AG09319 (cell line): ENCODE measurements around the gene ADAMTSL1.
A peak's percentile ranks its signal among the peaks of the same experiment; 100 is the strongest.

ENCODE experiments used
- DNase-seq: peaks from one replicate; pipeline ENCODE4 v3.0.0-alpha.2; 2010; ENCODE audit warnings: low read depth; ENCODE audit errors: extremely low read depth
- TF ChIP-seq, protein P1 (sequence below): IDR thresholded peaks from 2 replicates; pipeline ENCODE4 v1.5.1; 2011; ENCODE audit warnings: low read depth, mild to moderate bottlenecking, inconsistent platforms, low read length, moderate library complexity

ADAMTSL1 gene, protein sequence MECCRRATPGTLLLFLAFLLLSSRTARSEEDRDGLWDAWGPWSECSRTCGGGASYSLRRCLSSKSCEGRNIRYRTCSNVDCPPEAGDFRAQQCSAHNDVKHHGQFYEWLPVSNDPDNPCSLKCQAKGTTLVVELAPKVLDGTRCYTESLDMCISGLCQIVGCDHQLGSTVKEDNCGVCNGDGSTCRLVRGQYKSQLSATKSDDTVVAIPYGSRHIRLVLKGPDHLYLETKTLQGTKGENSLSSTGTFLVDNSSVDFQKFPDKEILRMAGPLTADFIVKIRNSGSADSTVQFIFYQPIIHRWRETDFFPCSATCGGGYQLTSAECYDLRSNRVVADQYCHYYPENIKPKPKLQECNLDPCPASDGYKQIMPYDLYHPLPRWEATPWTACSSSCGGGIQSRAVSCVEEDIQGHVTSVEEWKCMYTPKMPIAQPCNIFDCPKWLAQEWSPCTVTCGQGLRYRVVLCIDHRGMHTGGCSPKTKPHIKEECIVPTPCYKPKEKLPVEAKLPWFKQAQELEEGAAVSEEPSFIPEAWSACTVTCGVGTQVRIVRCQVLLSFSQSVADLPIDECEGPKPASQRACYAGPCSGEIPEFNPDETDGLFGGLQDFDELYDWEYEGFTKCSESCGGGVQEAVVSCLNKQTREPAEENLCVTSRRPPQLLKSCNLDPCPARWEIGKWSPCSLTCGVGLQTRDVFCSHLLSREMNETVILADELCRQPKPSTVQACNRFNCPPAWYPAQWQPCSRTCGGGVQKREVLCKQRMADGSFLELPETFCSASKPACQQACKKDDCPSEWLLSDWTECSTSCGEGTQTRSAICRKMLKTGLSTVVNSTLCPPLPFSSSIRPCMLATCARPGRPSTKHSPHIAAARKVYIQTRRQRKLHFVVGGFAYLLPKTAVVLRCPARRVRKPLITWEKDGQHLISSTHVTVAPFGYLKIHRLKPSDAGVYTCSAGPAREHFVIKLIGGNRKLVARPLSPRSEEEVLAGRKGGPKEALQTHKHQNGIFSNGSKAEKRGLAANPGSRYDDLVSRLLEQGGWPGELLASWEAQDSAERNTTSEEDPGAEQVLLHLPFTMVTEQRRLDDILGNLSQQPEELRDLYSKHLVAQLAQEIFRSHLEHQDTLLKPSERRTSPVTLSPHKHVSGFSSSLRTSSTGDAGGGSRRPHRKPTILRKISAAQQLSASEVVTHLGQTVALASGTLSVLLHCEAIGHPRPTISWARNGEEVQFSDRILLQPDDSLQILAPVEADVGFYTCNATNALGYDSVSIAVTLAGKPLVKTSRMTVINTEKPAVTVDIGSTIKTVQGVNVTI (N-terminal part only)

GRCh38 chr9:18473652-18474279, at the start of gene ADAMTSL1:
Gene ADAMTSL1, plus strand, starts transcription at chr9:18474153. Its CDS starts 80 bp downstream, at chr9:18474233.
- DNase-seq, result peak; percentile 66
- TF ChIP-seq, protein P1, sequence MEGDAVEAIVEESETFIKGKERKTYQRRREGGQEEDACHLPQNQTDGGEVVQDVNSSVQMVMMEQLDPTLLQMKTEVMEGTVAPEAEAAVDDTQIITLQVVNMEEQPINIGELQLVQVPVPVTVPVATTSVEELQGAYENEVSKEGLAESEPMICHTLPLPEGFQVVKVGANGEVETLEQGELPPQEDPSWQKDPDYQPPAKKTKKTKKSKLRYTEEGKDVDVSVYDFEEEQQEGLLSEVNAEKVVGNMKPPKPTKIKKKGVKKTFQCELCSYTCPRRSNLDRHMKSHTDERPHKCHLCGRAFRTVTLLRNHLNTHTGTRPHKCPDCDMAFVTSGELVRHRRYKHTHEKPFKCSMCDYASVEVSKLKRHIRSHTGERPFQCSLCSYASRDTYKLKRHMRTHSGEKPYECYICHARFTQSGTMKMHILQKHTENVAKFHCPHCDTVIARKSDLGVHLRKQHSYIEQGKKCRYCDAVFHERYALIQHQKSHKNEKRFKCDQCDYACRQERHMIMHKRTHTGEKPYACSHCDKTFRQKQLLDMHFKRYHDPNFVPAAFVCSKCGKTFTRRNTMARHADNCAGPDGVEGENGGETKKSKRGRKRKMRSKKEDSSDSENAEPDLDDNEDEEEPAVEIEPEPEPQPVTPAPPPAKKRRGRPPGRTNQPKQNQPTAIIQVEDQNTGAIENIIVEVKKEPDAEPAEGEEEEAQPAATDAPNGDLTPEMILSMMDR, result no peak

DNA sequence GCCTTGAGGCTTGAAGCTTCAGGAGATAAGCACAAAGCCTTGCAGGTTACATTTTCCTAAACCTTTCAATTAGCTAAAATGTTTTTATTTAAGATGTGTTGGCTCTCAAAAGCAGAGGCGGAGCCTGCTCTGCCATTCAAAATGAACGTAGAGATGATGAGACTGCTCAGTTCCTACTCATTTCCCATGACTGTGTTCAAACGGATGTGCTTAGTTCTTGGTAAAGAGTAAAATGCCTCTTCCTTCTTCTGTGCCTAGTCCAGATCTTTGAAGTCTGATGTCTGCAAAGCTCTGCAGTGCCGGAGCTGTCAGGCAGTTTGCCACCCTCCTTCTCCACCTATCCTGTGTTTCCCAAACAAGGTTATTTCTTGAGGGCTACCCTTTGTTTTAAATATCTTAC, 46.3 kb upstream of the ADAMTSL1 start:
- no peak for DNase-seq
- TF ChIP-seq, protein P1, result no peak

DNA sequence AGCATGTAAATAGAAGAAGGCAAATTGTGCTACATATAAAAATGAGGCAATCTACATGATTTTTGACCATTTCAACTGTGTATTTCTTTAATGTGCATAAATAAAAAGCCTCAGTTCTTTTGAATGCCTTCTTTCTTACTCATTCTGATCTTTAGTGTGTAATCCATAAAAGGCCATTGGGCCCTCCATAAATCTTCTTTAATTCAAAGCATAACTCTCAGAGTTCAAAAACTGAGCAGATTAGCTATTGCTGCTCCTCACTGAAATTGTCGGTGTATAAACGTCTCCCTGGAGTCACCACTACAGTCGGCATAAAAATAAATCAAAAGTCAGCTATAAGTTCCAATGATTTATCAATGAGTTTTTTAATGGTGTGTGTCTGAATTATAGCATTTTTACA, 45.3 kb upstream of the ADAMTSL1 start:
- TF ChIP-seq, protein P1, result no peak
- no peak for DNase-seq

DNA sequence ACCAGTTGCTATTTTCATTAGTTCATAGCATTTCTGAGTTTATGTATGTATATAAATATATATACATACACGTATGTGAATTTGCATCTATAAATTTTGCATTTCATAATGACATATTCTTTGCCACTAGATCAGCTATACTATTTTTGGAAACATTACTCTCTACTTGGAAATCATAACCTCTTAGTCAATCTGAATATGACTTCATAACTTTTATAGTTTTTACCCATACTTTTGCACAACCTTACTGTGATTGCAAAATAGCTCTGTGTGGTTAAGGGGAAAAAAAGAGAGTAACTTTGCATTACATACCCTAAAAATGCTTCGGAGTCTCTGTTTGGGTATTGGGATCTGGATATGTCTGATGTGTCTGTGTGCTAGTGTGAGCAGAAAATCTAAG, 44.9 kb upstream of the ADAMTSL1 start:
- no peak for DNase-seq
- TF ChIP-seq, protein P1, result no peak

GRCh38 chr9:18433620-18434019, 40.3 kb upstream of the ADAMTSL1 start:
- no peak for DNase-seq
- TF ChIP-seq, protein P1, result no peak

GRCh38 chr9:18437315-18438201, 36.4 kb upstream of the ADAMTSL1 start:
- no peak for DNase-seq
- TF ChIP-seq, protein P1, result no peak
